ENCODE results near the gene NFS1. TPM values are rescaled to one million over a fixed set of nuclear protein-coding genes. Genes with fewer than 3 reads are reported as not detected.
A peak's percentile ranks its signal among the peaks of the same experiment; 100 is the strongest.

Gene NFS1
- polyA plus RNA-seq, 6 donors from 2014 or later, result 7.8 to 23.1 (median 13.3) TPM

DNA sequence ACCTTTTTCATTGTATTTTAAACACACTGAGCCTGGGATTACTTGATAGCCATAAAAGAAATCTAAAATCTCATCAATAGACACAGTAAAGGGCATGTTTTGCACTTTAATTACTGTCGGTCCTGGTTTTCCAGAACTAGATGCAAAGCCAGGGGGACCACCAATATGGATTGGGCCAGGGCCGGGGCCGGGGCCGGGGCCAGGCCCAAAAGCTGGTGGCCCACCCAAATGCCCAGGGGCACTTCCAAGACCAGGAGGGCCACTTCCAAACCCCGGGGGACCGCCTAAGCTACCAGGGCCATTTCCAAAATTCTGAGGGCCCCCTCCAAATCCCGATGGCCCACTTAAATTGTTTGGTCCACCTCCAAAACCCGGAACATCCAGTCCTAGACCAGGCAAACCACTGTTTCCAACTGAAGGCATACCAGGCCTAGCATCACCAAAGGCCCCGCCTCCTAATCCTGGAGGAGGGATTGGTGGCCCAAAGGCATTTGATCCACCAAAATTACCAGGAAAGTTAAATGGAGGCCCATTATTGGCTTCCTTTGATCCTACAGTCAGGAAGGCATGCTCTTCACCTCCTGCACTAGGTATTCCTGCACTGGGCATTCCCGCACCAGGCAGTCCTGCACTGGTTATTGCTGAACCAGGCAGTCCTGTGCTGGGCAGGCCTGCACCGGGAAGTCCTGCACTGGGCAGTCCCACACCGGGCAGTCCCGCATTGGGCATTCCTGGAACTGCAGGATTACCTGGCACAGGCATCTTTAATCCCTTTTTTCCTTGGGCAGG, 46.3 kb downstream of the NFS1 start:
- H3K4me1 Mint-ChIP-seq, result peaks cover 13 to 20% (median 18%) of the 10 kb centered on the region in 3 donors
- no peak for ATAC-seq (ENCODE audit: low read depth in 2 of 2)
- DNase-seq, result no peak

DNA sequence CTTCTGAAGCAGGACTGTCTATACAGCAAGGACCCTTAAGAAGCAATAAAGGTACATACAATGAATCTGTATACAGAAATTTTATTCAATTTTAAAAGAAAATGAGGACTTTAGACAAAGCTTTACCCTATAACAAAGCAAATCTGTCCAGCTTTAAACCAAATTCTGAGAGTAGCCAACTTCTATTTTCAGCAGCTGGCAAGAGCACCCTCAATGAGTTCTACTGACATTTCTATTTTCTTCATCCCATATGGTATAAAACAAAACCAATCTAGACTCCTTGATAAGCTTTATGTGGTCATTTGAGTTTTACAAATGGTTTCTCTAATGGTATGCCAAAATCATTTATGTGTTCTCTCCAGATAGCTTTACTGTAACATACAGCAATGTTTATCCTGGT, 47.2 kb downstream of the NFS1 start:
- ATAC-seq (ENCODE audit: low read depth in 2 of 2) (no peak), DNase-seq (no peak)
- Mint-ChIP-seq H3K4me3 (no peak overlapping the region), H3K4me1 (peaks cover 11 to 19% (median 14%) of the 10 kb centered on the region in 3 donors), H3K36me3 (no peaks in the 10 kb centered on the region), H3K9me3 (no peaks in the 10 kb centered on the region), H3K27ac (no peak overlapping the region), H3K27me3 (no peaks in the 10 kb centered on the region)

More for the DNA sequence above, 46.3 kb downstream of the NFS1 start:
- H3K36me3 Mint-ChIP-seq, result no peaks in the 10 kb centered on the region
- no peak overlapping the region for H3K4me3 Mint-ChIP-seq
- H3K27ac Mint-ChIP-seq, result no peak overlapping the region
- H3K9me3 Mint-ChIP-seq, result no peaks in the 10 kb centered on the region
- no peaks in the 10 kb centered on the region for H3K27me3 Mint-ChIP-seq

DNA sequence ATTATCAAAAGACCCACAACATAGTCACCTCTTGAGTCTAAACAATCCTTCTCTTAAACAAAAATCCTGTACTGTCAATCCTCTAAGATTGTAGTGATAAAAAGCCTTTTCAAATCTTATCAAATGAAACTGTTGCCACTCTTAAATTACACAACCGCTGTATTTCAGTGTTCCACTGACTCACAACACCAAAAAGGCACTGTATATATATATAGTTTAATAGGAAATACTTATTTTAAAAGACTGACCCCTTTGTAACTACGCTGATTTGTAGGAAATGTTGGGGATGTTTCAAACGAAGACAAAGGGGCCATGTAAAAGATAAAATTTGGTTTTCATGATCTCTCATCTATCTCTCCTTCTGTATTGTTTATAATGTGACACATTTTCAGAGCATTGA, 48.5 kb downstream of the NFS1 start:
- Mint-ChIP-seq H3K4me3 (no peak overlapping the region), H3K27me3 (no peaks in the 10 kb centered on the region), H3K9me3 (no peaks in the 10 kb centered on the region), H3K4me1 (peaks cover 15 to 26% (median 17%) of the 10 kb centered on the region in 3 donors), H3K27ac (peak overlapping the region in 2 of 6 donors; percentile 0 to 51), H3K36me3 (no peaks in the 10 kb centered on the region)
- ATAC-seq (ENCODE audit: low read depth in 2 of 2) (no peak), DNase-seq (no peak)

DNA sequence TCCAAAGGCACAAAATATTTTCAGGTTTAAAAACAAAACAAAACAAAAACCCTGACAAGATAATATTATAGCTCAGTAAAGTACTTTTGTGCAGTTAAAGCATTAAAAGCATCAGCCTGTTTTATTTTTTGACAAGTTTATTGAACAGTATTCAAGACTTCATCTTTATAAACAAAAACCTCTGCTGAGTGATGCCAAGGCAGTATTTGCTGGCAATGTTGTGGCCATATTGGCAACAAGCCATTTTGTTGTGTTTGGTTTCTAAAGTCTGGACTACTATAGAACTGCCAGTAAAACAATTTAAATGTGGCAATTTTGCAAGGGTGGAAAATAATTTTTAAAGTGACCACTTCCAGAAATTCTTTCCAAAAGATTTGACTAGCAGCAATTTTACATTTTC, 50.3 kb downstream of the NFS1 start:
- H3K4me3 Mint-ChIP-seq, result no peak overlapping the region
- peaks cover 26 to 42% (median 33%) of the 10 kb centered on the region in 3 donors for H3K4me1 Mint-ChIP-seq
- H3K27ac Mint-ChIP-seq, result peak overlapping the region in 2 of 6 donors; percentile 45 to 59

DNA sequence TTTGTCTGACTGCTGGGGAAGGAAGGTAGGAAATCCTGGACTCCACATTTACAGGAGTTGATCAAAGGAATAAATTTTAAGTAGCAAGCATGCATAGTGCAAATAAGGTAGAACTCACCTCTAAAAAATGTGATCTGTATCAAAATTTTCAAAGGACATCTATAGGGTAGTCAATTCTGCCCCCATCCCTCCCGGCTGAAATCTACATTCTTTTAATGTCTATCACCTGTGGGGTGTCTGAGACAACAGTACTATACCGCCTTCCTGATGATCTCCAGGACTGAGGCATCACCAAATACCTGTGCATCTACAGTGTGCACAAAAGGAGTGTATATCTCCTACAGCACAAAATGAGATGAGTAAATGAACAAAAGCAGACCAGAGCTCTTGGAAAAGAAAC, 54.3 kb downstream of the NFS1 start:
- Mint-ChIP-seq H3K4me3 (no peak overlapping the region), H3K9me3 (no peaks in the 10 kb centered on the region), H3K36me3 (no peaks in the 10 kb centered on the region), H3K27me3 (no peaks in the 10 kb centered on the region), H3K27ac (peak overlapping the region in 3 of 6 donors; percentile 24 to 94 (median 72)), H3K4me1 (peaks cover 56 to 68% (median 63%) of the 10 kb centered on the region in 3 donors)
- ATAC-seq (ENCODE audit: low read depth in 2 of 2) (no peak), DNase-seq (no peak)

More for the DNA sequence above, 50.3 kb downstream of the NFS1 start:
- Mint-ChIP-seq H3K36me3 (no peaks in the 10 kb centered on the region), H3K27me3 (no peaks in the 10 kb centered on the region), H3K9me3 (no peaks in the 10 kb centered on the region)
- ATAC-seq (ENCODE audit: low read depth in 2 of 2), result no peak
- no peak for DNase-seq

DNA sequence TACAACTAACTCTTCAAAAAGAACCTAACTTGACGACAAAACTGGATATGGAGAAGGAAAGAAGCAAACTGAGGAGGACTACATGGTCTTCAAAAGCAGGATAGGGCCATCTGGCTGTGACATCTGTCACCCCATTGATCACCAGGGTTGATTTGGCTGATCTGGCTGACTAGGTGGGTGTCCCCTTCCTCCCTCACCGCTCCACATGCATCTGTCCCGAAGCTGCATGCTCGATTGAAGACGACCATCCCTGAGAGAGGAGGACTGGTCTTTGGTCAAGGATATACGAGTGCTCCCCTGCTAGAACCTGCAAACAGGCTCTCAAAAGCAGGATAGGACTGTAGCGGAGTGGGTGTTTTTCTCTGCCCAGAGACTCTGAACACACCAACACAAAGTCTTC, 56.1 kb downstream of the NFS1 start:
- Mint-ChIP-seq H3K27ac (peak overlapping the region in 2 of 6 donors; percentile 75 to 79), H3K4me1 (peaks cover 58 to 70% (median 69%) of the 10 kb centered on the region in 3 donors), H3K27me3 (no peaks in the 10 kb centered on the region), H3K36me3 (no peaks in the 10 kb centered on the region), H3K4me3 (no peak overlapping the region), H3K9me3 (no peaks in the 10 kb centered on the region)
- ATAC-seq (ENCODE audit: low read depth in 2 of 2) (no peak), DNase-seq (no peak)

DNA sequence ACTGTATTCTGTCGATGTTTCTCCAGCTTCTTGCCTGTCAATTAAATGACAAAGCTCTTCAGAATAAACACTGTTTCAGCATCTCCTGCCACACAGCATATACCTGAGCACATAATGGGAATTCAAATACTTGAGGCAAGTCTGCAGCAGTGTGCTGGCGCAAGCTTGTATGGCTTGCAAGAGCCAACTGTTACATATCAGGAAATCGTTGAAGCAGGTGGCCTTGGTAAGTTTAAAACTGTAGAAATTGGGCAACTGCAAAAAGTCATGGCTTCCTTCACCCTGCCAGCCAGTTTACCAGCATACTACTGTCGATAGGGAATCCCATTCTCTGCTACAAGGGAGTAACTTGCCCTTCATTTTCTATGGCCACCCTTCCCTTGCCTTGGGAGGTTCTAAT, 57.4 kb downstream of the NFS1 start:
- peaks cover 67 to 82% (median 71%) of the 10 kb centered on the region in 3 donors for H3K4me1 Mint-ChIP-seq
- peak overlapping the region in 2 of 6 donors; percentile 1 to 62 for H3K27ac Mint-ChIP-seq
- no peaks in the 10 kb centered on the region for H3K27me3 Mint-ChIP-seq
- DNase-seq (no peak), ATAC-seq (ENCODE audit: low read depth in 2 of 2) (no peak)
- no peak overlapping the region for H3K4me3 Mint-ChIP-seq
- no peaks in the 10 kb centered on the region for H3K36me3 Mint-ChIP-seq
- no peaks in the 10 kb centered on the region for H3K9me3 Mint-ChIP-seq

DNA sequence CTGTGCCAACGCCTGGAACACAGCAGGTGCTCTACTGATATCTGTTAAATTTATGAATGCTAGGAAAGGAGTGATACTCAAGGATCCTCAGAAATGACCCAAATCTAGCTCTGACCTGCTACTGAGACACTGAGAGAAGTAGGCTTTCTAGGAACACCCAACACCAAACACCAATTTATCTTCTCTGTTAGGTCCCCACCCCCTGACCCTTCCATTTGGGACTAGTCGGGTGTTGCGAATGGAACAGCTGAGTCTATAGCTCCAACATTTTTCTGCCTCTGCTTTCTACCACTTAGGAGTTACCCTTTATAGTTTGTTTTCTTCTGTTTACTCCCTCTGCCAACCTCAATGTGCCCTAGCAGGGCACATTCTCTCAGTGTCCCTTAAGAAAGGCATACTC, 58.4 kb downstream of the NFS1 start:
- Mint-ChIP-seq H3K27ac (peak overlapping the region in 5 of 6 donors; percentile 51 to 75 (median 67)), H3K36me3 (no peaks in the 10 kb centered on the region), H3K27me3 (no peaks in the 10 kb centered on the region), H3K4me1 (peaks cover 68 to 80% (median 68%) of the 10 kb centered on the region in 3 donors), H3K9me3 (no peaks in the 10 kb centered on the region), H3K4me3 (no peak overlapping the region)
- DNase-seq (no peak), ATAC-seq (ENCODE audit: low read depth in 2 of 2) (no peak)

DNA sequence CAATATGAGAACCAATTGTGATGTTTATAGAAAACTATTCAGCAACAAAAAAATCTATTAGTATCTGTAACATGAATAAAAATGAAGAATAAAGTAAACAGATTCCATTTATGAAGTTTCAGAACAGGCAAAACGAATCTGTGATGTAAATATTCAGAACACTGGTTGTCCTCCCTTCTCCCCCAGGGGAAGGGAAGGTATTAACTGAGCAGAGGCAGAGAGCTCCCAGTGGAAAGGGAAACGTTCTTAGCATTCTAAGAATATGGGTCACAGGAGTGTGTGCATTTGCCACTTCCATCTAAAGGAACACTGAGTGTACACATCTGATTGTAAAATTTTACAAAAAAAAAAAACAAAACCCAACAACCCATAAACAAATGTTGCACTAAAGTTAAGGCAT, 60.4 kb downstream of the NFS1 start:
- H3K4me1 Mint-ChIP-seq, result peaks cover 54 to 70% (median 66%) of the 10 kb centered on the region in 3 donors
- H3K27me3 Mint-ChIP-seq, result no peaks in the 10 kb centered on the region
- H3K27ac Mint-ChIP-seq, result no peak overlapping the region
- ATAC-seq (ENCODE audit: low read depth in 2 of 2) (no peak), DNase-seq (no peak)
- no peaks in the 10 kb centered on the region for H3K36me3 Mint-ChIP-seq
- no peak overlapping the region for H3K4me3 Mint-ChIP-seq
- H3K9me3 Mint-ChIP-seq, result no peaks in the 10 kb centered on the region

DNA sequence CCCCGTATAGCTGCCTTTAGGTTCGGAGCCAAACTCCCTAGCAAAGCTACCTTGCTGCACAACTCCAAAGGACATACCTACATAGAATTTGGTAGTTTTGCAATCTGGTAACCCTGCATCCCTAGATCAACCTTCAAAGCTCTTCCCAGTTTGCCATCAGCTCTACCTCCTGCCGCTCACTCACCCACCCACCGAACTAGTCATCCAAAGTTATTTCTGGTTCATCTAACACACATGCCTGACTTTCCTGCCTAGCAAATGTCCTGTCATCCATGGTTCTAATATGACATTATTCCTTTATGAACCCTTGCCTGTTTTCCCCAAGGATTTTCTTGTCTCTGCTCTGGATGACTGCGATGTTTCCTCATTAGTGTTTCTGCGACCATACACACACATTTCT, 61.9 kb downstream of the NFS1 start:
- ATAC-seq (ENCODE audit: low read depth in 2 of 2), result no peak
- Mint-ChIP-seq H3K36me3 (no peaks in the 10 kb centered on the region), H3K27ac (peak overlapping the region in 3 of 6 donors; percentile 1 to 56 (median 21)), H3K9me3 (no peaks in the 10 kb centered on the region), H3K4me1 (peaks cover 47 to 68% (median 56%) of the 10 kb centered on the region in 3 donors), H3K4me3 (no peak overlapping the region), H3K27me3 (no peaks in the 10 kb centered on the region)
- DNase-seq, result no peak

DNA sequence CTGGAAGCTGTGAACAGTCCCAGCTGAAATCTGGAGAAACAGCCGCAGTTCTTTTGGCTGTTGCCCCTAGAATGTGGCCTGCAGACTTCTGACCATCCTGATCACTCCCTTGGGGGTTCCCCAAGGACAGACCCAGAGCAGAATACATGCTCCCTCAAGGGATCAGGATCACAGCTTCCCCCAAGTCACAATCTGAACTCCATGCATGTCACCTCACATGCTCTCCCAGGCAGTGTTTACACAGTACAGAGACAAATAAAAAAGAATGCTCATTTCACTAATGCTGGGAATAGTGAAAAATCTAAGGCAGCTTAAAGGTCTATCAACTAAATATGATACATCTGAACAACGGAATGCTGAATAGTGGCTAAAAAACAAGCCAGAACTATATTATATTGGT, 63.1 kb downstream of the NFS1 start:
- no peak for ATAC-seq (ENCODE audit: low read depth in 2 of 2)
- H3K27ac Mint-ChIP-seq, result peak overlapping the region in 2 of 6 donors; percentile 4 to 11
- no peaks in the 10 kb centered on the region for H3K36me3 Mint-ChIP-seq
- H3K27me3 Mint-ChIP-seq, result no peaks in the 10 kb centered on the region
- no peaks in the 10 kb centered on the region for H3K9me3 Mint-ChIP-seq
- H3K4me1 Mint-ChIP-seq, result peaks cover 42 to 62% (median 52%) of the 10 kb centered on the region in 3 donors
- no peak overlapping the region for H3K4me3 Mint-ChIP-seq
- no peak for DNase-seq

DNA sequence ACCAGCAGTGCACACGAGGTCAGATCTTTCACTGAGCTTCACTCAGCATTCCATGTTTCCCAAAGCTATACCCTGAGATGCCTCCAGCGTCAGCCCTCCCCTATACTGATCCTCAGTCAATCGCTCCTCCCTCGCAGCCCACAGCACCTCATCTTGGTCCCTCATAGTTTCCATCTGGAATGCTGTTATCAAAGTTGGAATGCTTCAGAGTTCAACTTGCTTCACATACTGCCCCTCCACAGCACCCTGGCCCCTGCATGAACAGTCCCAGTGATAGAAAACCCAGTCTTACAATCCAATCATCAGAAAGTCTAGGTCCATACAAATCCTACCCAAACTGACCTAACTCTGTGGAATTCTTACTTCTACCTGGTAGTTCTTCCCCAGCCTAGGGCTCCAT, 63.5 kb downstream of the NFS1 start:
- H3K36me3 Mint-ChIP-seq, result no peaks in the 10 kb centered on the region
- H3K4me1 Mint-ChIP-seq, result peaks cover 39 to 57% (median 48%) of the 10 kb centered on the region in 3 donors
- no peaks in the 10 kb centered on the region for H3K27me3 Mint-ChIP-seq
- ATAC-seq (ENCODE audit: low read depth in 2 of 2) (no peak), DNase-seq (no peak)
- H3K27ac Mint-ChIP-seq, result peak overlapping the region in 4 of 6 donors; percentile 4 to 52 (median 46)
- peak overlapping the region in 1 of 8 donors; percentile 28 for H3K4me3 Mint-ChIP-seq
- no peaks in the 10 kb centered on the region for H3K9me3 Mint-ChIP-seq

DNA sequence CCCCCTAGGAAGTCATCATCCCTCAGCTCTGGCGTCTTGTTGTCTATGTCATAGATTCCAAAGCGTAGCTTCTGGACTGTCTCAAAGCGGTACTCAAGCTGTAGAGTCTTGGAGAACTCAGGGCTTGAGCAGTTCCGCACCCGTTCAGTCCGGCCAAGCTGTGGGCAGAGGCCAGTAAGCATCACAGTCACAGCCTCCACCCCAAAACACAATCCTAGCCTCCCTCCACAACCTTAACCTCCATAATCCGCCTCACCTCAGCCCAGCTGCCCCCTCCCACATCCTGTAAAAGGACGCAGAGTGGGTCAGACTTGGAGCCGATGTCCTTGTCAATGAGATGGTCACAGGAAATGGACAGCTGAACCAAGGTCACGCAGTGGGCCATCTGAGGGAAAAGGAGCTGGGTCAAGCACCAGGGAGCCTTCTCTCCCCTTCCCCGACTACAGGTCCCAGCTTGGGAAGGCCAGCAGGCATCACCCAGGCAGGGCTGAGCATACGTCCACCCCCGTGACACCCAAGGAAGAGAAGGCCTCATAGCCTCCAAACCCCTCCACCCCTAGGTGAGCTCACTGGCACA, 66.5 kb downstream of the NFS1 start:
- ATAC-seq (ENCODE audit: low read depth in 2 of 2) (no peak), DNase-seq (no peak)
- H3K4me1 Mint-ChIP-seq, result peaks cover 27 to 38% (median 32%) of the 10 kb centered on the region in 3 donors
- no peak overlapping the region for H3K4me3 Mint-ChIP-seq
- peak overlapping the region in 2 of 6 donors; percentile 34 to 36 for H3K27ac Mint-ChIP-seq
- no peaks in the 10 kb centered on the region for H3K27me3 Mint-ChIP-seq
- H3K36me3 Mint-ChIP-seq, result peaks cover 0 to 10% of the 10 kb centered on the region in 2 donors
- H3K9me3 Mint-ChIP-seq, result no peaks in the 10 kb centered on the region

DNA sequence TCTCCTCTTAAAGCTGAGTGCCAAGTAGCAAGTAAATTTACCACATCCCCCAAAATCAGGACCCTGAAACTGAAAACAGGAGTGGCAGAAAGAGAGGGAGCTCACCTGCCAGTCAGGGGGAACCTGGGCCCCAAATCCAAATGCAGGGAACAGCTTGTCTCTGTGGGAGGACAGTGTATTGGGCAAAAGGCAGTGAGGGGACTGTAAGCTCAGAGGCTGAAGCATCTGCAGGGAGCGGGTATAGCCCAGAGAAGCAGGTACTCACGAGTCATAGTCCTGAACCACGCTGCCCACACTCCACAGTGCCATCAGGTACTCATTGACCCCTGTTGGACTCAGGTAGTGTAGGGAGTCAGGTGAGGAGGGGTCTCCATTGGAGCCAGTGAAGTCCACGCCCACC, 68.5 kb downstream of the NFS1 start:
- Mint-ChIP-seq H3K4me3 (no peak overlapping the region), H3K27ac (peak overlapping the region in 1 of 6 donors; percentile 36), H3K9me3 (no peaks in the 10 kb centered on the region), H3K36me3 (peaks cover 6 to 14% of the 10 kb centered on the region in 2 donors), H3K27me3 (no peaks in the 10 kb centered on the region), H3K4me1 (peaks cover 13 to 26% (median 19%) of the 10 kb centered on the region in 3 donors)
- DNase-seq (no peak), ATAC-seq (ENCODE audit: low read depth in 2 of 2) (no peak)

Measured in naive B cell (primary cell).